Glomerular endothelial cell (primary cell): ENCODE results near the gene PPARGC1A. TPM values are rescaled to one million over a fixed set of nuclear protein-coding genes. Genes with fewer than 3 reads are reported as not detected.

ENCODE experiments used
- DNase-seq: peaks from one replicate; pipeline ENCODE4 v3.0.0-alpha.2; 2011; ENCODE audit warnings: low read depth, low spot score; ENCODE audit errors: extremely low read depth
- total RNA-seq: library from RNA; depleted of rRNA; stranded (reverse); fragments of >200 nt; gene quantifications from 2 replicates; pipeline ENCODE4 v1.2.3, GENCODE V29; 2015

The PPARGC1A gene
- total RNA-seq, 1 donor from 2014 or later: 1.8 TPM

DNA sequence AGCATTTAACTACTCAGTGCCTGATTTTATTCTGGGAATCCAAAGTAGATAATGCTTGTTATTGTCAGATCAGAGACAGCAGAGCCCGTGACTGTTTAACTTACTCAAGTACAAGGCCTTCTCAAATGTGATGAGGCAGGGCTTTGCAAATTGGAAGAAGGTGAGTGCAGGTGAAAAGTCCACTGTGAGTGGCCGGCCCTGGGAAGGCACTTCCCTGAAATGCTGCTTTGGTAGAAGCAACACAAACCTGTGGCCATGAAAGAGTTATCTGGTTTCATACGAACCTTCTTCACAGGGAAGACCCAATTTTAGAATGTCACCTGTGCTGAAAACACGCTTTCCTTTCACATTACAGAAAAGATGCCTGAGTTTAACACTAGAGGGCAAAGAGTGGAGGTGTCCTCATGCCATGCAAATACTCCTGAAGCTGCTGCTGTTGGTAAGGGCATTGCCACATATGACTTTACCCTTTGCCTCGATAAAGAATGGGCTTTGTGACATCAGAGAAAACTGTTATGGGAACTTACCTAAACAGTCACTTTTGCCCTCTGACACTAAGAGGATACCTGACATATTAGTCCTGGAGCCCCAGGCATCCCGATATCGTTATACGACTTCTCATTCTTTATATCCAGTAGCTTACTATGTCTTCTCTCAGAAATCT, 8.0 kb downstream of the PPARGC1A start:
- no peak for DNase-seq

DNA sequence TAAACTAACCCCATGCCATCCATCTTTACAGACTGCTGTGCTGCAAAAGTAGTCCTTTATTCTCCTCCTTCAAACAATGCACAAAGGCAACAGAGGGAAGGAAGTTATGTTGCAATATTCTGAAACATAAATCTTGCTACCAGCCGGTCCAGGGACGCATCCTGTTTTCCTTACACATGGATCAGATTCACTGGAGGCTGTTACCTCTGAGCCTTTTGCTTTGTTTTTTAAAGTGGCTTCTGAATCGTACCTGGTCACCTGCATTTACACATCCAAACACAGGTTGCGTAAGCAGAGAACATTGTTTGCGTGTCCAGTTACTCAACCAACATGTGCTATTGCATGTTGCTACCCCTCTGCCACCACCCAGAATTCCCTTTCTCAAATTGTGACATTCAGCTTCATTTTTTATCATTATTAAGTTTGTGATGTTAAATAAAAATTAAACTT, 8.8 kb downstream of the PPARGC1A start:
- no peak for DNase-seq

DNA sequence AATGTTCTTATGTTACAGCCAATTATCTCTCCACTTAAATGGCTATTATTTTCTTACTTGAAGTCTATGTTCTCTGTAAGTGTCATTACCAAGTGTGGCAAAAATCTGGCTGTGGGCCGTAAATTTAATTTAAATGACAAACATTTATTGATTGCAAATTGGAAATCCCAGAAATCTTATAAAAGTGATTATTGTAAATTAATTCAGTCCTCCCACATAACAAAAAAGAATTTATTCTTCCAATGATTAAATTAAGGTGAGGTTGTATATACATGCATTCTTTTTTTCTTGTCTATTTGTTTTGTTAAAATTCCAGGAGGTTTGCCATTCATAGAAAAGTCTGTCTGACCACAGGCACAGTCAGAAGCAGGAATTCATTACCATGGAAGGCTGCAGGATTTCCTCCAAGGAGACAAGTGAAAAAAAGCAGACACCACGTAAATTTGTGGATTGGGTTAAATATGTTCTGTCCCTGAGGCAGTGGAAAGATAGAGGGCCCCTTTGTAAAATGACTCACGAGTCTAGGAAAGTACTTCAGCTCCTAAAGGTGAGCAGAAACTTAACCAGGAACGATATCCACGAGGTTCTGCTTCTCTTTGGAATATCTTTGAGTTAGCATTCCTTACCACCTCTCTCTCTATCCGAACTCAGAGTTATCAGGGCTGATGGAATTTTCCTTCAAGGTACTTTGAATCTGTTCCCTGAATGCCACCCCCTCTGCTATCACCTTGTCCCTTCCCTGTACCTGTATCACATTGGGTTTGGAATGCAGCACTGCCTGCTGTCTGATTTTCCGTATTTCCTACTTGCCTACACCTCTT, 10.7 kb downstream of the PPARGC1A start:
- no peak for DNase-seq

GRCh38 chr4:23878246-23878891, 11.5 kb downstream of the PPARGC1A start:
- no peak for DNase-seq

GRCh38 chr4:23877758-23878229, 12.1 kb downstream of the PPARGC1A start:
- no peak for DNase-seq

- no peak for DNase-seq
Observed at GRCh38 chr4:23876418-23877089, 13.3 kb downstream of the PPARGC1A start.

DNA sequence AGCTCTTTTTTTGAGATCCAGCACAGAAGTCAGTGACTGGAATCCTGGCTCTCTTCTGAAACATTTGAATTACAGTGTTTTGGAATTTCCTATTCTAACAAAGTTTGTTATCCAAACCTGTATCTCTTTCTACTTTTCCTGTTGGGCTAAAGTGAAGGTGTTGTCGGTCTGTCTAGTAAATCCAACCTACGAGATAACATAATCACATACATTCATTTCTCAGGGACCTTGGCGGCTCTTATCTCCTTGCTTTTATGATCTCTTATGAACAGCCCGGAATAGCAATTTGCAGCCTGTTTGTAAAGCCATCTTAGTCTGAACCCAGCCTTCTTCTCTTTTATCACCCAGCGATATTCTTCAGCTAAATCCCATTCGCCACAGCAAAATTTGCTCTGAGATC, 14.5 kb downstream of the PPARGC1A start:
- DNase-seq: no peak

- no peak for DNase-seq
Observed at GRCh38 chr4:23874536-23874901, 15.3 kb downstream of the PPARGC1A start.

DNA sequence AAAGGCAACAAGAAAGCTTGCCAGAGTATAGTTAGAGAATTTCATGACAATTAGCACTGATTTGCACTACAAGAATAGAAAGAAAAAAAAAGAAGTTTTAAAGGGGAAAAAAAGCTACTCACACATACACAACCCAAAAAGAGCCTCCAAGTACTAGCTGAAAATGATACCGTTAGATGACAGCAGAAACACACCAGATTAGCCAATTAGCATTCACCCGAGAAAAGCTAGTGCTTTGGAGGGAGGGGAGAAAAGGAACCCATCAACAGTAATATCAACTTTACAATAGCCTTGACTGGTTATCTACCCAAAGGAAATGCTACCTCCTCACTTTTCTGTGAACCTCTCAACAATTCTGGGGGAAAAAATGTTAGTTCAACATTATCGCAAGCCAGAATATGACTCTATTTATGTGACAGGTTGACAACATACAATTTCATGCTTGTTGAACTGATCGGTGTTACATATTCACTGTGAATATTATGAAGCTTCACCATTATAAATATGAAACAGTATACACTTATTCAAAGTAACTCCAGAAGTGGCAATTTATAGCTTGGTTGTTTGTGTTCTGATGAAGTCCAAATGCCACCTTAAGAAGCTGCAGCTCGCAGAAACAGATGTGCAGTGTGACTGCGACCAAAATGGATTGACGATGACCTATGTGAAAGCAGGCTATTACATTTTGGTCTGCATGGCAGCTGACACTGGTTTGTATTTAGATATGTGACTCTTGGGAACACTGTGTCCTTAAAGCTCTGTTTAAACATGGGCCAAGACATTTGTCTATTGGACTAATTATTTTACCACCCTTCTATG, 15.9 kb downstream of the PPARGC1A start:
- no peak for DNase-seq

DNA sequence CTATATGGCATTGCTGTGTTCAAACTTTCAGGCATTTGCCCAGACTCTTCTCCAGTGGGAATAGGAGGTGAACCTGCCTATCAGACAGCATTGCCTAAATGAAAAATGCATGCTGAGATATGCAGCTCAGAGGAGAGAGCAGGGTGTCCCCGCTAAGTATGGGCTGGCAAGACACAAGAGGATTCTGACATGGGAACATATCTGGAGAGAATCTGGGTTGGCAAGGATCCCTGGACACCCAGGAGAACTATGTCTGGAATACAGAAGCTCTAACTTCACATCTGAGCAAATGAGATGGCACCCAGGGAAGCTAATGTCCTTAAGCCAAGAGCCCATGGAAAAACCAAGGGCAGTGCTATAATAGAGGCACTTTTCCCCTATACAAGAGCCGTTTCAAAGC, 18.4 kb downstream of the PPARGC1A start:
- no peak for DNase-seq

GRCh38 chr4:23866450-23867075, 23.3 kb downstream of the PPARGC1A start:
- no peak for DNase-seq

- DNase-seq: no peak
Observed at GRCh38 chr4:23861897-23862296, 27.9 kb downstream of the PPARGC1A start.

DNA sequence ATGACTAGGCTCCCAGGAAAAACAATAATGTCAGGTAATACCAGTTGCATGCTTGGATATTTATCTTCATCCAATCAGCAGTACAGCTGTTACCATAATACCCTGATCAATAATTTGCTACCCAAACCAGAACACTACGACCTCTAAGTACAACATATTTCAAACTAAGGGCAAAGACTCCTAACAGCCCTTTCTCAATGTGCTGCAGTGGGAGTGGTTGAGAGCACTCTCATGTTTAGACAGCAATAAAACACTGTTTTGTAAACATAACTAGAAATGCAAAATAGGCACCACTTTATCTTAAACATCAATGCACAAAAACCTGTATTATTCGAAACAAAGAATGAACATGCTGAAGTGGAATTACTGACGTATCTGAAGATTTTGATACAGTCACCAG, 28.9 kb downstream of the PPARGC1A start:
- no peak for DNase-seq

DNA sequence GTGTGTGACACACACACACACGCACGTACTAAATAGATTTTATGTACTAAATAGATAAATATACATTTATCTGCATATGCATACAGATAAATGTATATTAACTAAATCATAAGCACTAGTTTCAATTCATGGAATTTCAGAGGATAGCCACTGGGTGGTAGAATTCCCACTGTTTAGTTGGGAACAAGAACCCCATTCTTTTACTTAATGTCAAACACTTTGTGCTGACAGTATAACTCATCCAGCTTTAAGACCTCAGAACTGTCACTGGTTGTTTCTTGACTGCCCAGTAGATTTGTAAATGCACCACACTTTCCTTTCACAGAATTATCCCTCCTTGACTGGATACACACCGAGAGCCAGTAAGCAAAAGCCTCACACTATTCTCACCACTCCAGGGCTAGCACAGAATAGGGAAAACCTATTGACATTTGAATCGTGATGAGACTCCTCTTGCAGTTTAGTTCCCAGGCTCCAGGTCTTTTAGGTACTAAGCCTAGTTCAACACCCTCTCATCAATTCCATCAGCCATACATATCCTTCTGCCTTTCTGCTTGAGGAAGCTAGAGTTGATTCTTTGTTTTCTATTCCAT, 32.4 kb downstream of the PPARGC1A start:
- DNase-seq: no peak

- DNase-seq: no peak
Observed at GRCh38 chr4:23856630-23857029, 33.2 kb downstream of the PPARGC1A start.

DNA sequence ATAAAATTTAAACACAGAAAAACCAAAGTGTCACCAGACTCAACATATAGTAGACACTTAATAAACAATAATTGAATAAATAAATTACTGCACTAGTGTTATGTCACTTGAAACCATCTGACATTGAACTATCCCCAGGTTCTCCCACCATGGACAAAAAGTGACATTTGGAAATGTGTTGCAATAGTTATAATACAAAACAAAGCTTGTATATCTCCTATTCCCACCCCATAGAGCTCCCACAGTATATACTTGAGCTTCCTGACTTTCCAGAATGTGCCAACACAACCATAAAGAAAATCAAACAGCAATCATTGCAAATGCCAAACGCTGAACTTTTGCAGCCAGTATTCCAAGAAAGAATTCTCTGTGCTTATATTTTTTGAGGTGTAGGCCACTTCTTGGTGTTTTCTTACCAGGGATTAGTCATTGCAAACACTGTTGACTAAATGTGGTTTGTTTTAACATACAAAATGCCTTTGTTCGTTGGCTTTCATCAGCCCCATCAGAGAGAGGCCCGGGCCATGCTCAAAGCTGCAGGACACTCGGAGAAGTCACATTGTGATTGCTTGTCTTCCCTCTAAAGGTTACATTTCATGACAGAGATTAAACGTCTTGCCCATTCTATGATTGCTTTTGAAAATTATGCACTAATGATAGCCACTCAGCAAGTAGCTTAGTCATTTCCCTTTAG, 33.8 kb downstream of the PPARGC1A start:
- DNase-seq: no peak

DNA sequence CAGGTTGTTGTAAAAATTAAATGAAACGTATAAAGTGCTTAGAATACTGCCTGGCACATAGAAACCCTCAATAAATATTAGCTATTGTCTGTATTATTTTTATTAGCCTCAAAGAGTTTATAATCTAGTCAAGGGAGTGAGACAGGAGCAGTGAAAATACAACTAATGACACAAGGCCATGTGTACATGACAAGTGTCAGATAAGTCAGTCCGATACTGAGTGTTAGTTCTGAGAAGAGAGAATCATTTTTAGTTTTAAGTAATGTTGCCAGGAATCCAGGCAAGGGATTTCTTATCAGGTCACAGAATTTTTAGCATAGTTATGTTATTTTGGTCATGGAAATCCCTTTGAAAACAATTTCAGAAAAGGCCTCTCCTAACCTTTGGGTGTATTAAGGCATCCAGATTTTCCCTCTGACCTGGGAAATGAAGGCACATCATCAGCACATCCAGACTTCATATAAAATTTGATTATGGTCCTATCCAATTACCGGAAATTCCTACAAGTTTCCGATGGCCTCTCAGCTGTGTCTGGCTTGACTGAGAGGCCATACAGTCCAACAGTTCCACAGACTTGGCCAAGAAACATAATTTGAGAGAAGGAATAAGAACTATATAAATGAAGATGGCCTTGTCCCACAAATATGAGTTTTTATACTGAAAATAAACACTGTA, 35.7 kb downstream of the PPARGC1A start:
- no peak for DNase-seq

DNA sequence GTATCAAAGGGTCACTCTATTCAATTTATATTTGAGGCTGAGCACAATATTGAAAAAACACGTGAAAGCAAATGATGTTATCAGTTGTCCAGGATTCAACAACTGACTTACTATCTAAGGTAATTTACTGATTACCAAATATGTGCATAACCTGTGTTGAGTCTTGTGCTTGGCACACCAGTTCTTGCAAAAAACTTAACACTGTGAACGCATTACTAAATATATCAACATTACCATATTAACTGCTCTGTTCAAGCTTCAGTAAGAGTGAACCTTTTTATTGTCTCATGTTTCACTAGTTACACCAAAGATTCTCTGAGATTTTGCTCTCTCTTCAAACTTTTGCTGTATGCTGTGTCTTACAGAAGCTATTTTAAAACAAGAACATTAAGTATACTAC, 38.4 kb downstream of the PPARGC1A start:
- no peak for DNase-seq
